CD8-positive, alpha-beta memory T cell (primary cell): Measurements from ENCODE around the gene NOC3L. TPM values are rescaled to one million over a fixed set of nuclear protein-coding genes. Genes with fewer than 3 reads are reported as not detected.

ENCODE experiments used
- CTCF ChIA-PET: fragments of 350-600 bp; sonication (Branson Sonifier 250); formaldehyde crosslinking; loops from one replicate; lab custom pipeline; 2021; ENCODE audit warnings: antibody characterized with exemption; lab: Charles Lee
- POLR2A ChIA-PET: fragments of 350-600 bp; sonication (Branson Sonifier 250); formaldehyde crosslinking; loops from one replicate; lab custom pipeline; 2021; ENCODE audit warnings: antibody characterized with exemption; lab: Charles Lee
- DNase-seq, 5 donors: peaks; one replicate each; pipeline versions ENCODE4 v3.0.0 to v3.0.0-alpha.2; 2020 to 2022; ENCODE audit warnings: mixed read lengths in 1 of 5
- H3K27ac ChIP-seq: one replicate; pipeline ENCODE4 v1.7.0; 2013; ENCODE audit warnings: low read depth, mild to moderate bottlenecking, low read length, moderate library complexity
- H3K27me3 ChIP-seq: 2 replicates; pipeline ENCODE4 v1.7.0; 2013; ENCODE audit warnings: low read length, mild to moderate bottlenecking; ENCODE audit not compliant: insufficient read depth, poor library complexity, severe bottlenecking
- H3K36me3 ChIP-seq: 2 replicates; pipeline ENCODE4 v1.7.0; 2013; ENCODE audit warnings: mild to moderate bottlenecking, low read length, moderate library complexity; ENCODE audit not compliant: insufficient read depth
- H3K4me1 ChIP-seq: 2 replicates; pipeline ENCODE4 v1.7.0; 2013; ENCODE audit warnings: mild to moderate bottlenecking, low read length, moderate library complexity; ENCODE audit not compliant: insufficient read depth
- H3K4me3 ChIP-seq: 2 replicates; pipeline ENCODE4 v1.7.0; 2013; ENCODE audit warnings: mild to moderate bottlenecking, low read length
- H3K9me3 ChIP-seq: 2 replicates; pipeline ENCODE4 v1.7.0; 2013; ENCODE audit warnings: mild to moderate bottlenecking, low read length
- H3K27ac Mint-ChIP-seq, 8 donors: one replicate each; pipeline ENCODE4 v1.8.0; 2020 to 2021; ENCODE audit warnings: mixed read lengths in 8 of 8, mild to moderate bottlenecking in 6 of 8, inconsistent platforms in 3 of 8, moderate library complexity in 3 of 8
- H3K27me3 Mint-ChIP-seq, 2 donors: one replicate each; pipeline ENCODE4 v1.8.0; 2020 to 2021; ENCODE audit warnings: mixed read lengths in 2 of 2, mild to moderate bottlenecking in 1 of 2, moderate library complexity in 1 of 2
- H3K36me3 Mint-ChIP-seq, 3 donors: one replicate each; pipeline ENCODE4 v1.8.0; 2020 to 2021; ENCODE audit warnings: mixed read lengths in 3 of 3, inconsistent platforms in 1 of 3, mild to moderate bottlenecking in 1 of 3
- H3K4me1 Mint-ChIP-seq, 3 donors: one replicate each; pipeline ENCODE4 v1.8.0; 2020 to 2021; ENCODE audit warnings: mixed read lengths in 3 of 3, inconsistent platforms in 1 of 3, mild to moderate bottlenecking in 1 of 3
- H3K4me3 Mint-ChIP-seq, 7 donors: one replicate each; pipeline ENCODE4 v1.8.0; 2020 to 2021; ENCODE audit warnings: mixed read lengths in 7 of 7, mild to moderate bottlenecking in 6 of 7, moderate library complexity in 4 of 7, inconsistent platforms in 2 of 7
- H3K9me3 Mint-ChIP-seq, 5 donors: one replicate each; pipeline ENCODE4 v1.8.0; 2020 to 2022; ENCODE audit warnings: mixed read lengths in 5 of 5, mild to moderate bottlenecking in 3 of 5, moderate library complexity in 2 of 5, inconsistent platforms in 1 of 5
- polyA plus RNA-seq: library from polyadenylated mRNA; unstranded; fragments of 300-500 nt; fragmentation: Illumina TruSeq; gene quantifications from one replicate; pipeline ENCODE4 v1.2.3, GENCODE V29; 2021
- total RNA-seq, 2 experiments: library from RNA; stranded (reverse); gene quantifications; one replicate each; pipeline ENCODE4 v1.2.3, GENCODE V29; 2021

The NOC3L gene
- total and polyA plus RNA-seq, 3 experiments from 2014 or later = 14.0 to 57.2 (median 57.2) TPM

- Histone ChIP-seq H3K36me3 (no peaks in the 10 kb centered on the region), H3K9me3 (no peaks in the 10 kb centered on the region), H3K27ac (no peak overlapping the region), H3K4me3 (no peak overlapping the region), H3K27me3 (peaks cover 5% of the 10 kb centered on the region), H3K4me1 (no peaks in the 10 kb centered on the region)
- Mint-ChIP-seq H3K9me3 (peaks cover 0 to 2% (median 0%) of the 10 kb centered on the region in 5 donors), H3K4me1 (peaks cover 1 to 8% (median 6%) of the 10 kb centered on the region in 3 donors), H3K36me3 (no peaks in the 10 kb centered on the region), H3K27me3 (peaks cover 19 to 51% of the 10 kb centered on the region in 2 donors), H3K27ac (no peak overlapping the region), H3K4me3 (no peak overlapping the region)
- DNase-seq = no peak
- POLR2A ChIA-PET = no interaction called here
- CTCF ChIA-PET = no interaction called here
These were observed 68.6 kb downstream of the NOC3L start for GRCh38 chr10:94294168-94294567.

- peaks cover 0 to 2% (median 0%) of the 10 kb centered on the region in 5 donors for H3K9me3 Mint-ChIP-seq
- no peaks in the 10 kb centered on the region for H3K36me3 ChIP-seq
- H3K36me3 Mint-ChIP-seq = no peaks in the 10 kb centered on the region
- no peaks in the 10 kb centered on the region for H3K4me1 ChIP-seq
- H3K9me3 ChIP-seq = no peaks in the 10 kb centered on the region
- H3K4me3 Mint-ChIP-seq = no peak overlapping the region
- no peaks in the 10 kb centered on the region for H3K4me1 Mint-ChIP-seq
- no peak overlapping the region for H3K4me3 ChIP-seq
- H3K27me3 ChIP-seq = peaks cover 5% of the 10 kb centered on the region
- H3K27ac ChIP-seq = no peak overlapping the region
- peaks cover 21 to 47% of the 10 kb centered on the region in 2 donors for H3K27me3 Mint-ChIP-seq
- no peak for DNase-seq
- no peak overlapping the region for H3K27ac Mint-ChIP-seq
- POLR2A ChIA-PET = no interaction called here
- CTCF ChIA-PET = no interaction called here
These were observed 69.4 kb downstream of the NOC3L start for GRCh38 chr10:94293354-94293753.

GRCh38 chr10:94292434-94293090, 70.2 kb downstream of the NOC3L start:
- no peaks in the 10 kb centered on the region for H3K36me3 ChIP-seq
- no peaks in the 10 kb centered on the region for H3K36me3 Mint-ChIP-seq
- H3K4me1 ChIP-seq = no peaks in the 10 kb centered on the region
- H3K9me3 Mint-ChIP-seq = peaks cover 0 to 2% (median 0%) of the 10 kb centered on the region in 5 donors
- H3K27me3 ChIP-seq = peaks cover under 1% of the 10 kb centered on the region
- ChIA-PET CTCF (no interaction called here), POLR2A (no interaction called here)
- H3K4me1 Mint-ChIP-seq = no peaks in the 10 kb centered on the region
- H3K27ac Mint-ChIP-seq = no peak overlapping the region
- H3K27ac ChIP-seq = no peak overlapping the region
- no peaks in the 10 kb centered on the region for H3K9me3 ChIP-seq
- DNase-seq = no peak
- H3K27me3 Mint-ChIP-seq = peaks cover 21 to 49% of the 10 kb centered on the region in 2 donors
- no peak overlapping the region for H3K4me3 ChIP-seq
- no peak overlapping the region for H3K4me3 Mint-ChIP-seq

DNA sequence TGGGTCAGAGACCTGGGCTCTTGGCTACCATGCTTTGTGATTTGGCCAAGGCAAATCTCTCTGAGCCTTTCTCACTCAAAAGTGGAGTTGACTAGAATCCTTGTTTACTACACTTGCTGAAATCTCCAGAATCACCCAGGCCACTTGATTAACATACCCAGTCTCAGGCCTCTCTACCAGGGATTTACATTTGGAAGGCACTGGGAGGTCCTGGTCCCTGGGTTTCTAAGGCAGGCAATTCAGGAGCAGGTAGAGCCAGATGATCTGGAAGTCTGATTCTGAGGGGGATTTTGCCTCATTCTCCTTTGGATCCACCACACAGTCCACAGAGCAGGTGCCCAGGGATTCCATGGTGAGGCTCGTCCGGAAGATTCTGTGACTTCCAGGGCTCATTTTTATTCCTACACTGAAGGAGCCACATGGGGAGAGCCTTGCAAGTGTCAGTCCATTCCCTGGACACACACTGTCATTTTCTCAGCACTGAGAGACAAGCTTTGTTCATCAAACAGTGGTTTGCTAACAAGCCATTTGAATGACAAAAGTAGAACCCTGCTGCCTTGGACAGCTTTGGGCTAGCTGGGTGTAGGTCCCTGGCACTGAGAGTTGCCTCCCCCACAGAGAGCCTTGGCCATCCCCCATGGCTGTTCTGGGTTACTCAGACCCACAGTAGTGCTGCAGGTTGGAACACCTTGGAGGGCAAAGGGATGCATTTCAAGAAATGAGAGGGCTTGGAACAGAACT, 74.2 kb downstream of the NOC3L start:
- CTCF ChIA-PET = no interaction called here
- Histone ChIP-seq H3K27ac (no peak overlapping the region), H3K4me3 (no peak overlapping the region), H3K4me1 (no peaks in the 10 kb centered on the region), H3K9me3 (no peaks in the 10 kb centered on the region), H3K27me3 (no peaks in the 10 kb centered on the region), H3K36me3 (no peaks in the 10 kb centered on the region)
- Mint-ChIP-seq H3K4me3 (no peak overlapping the region), H3K36me3 (no peaks in the 10 kb centered on the region), H3K9me3 (no peaks in the 10 kb centered on the region), H3K27me3 (peaks cover 10 to 46% of the 10 kb centered on the region in 2 donors), H3K27ac (no peak overlapping the region), H3K4me1 (no peaks in the 10 kb centered on the region)
- DNase-seq = no peak
- POLR2A ChIA-PET = no interaction called here

GRCh38 chr10:94287336-94287735, 75.4 kb downstream of the NOC3L start:
- ChIA-PET POLR2A (no interaction called here), CTCF (interaction anchor here (0.7 to 0.8 kb wide), 2 partner anchors 12 to 125 kb away, joined by 3 read pairs; no protein-coding TSS in a partner anchor)
- Mint-ChIP-seq H3K4me1 (no peaks in the 10 kb centered on the region), H3K27ac (peak overlapping the region in 1 of 8 donors; percentile 68), H3K36me3 (no peaks in the 10 kb centered on the region), H3K9me3 (no peaks in the 10 kb centered on the region), H3K27me3 (peaks cover 2 to 37% of the 10 kb centered on the region in 2 donors), H3K4me3 (no peak overlapping the region)
- Histone ChIP-seq H3K4me3 (no peak overlapping the region), H3K4me1 (no peaks in the 10 kb centered on the region), H3K27me3 (no peaks in the 10 kb centered on the region), H3K9me3 (no peaks in the 10 kb centered on the region), H3K36me3 (no peaks in the 10 kb centered on the region), H3K27ac (no peak overlapping the region)
- DNase-seq = no peak

GRCh38 chr10:94286901-94287300, 75.8 kb downstream of the NOC3L start:
- no peaks in the 10 kb centered on the region for H3K4me1 ChIP-seq
- ChIA-PET CTCF (interaction anchor here (0.7 kb wide), 1 partner anchor 125 kb away, joined by 3 read pairs; no protein-coding TSS in a partner anchor), POLR2A (no interaction called here)
- H3K36me3 Mint-ChIP-seq = no peaks in the 10 kb centered on the region
- no peak for DNase-seq
- H3K4me3 Mint-ChIP-seq = no peak overlapping the region
- no peaks in the 10 kb centered on the region for H3K9me3 ChIP-seq
- H3K4me3 ChIP-seq = no peak overlapping the region
- no peaks in the 10 kb centered on the region for H3K9me3 Mint-ChIP-seq
- H3K27me3 Mint-ChIP-seq = peaks cover 2 to 36% of the 10 kb centered on the region in 2 donors
- no peaks in the 10 kb centered on the region for H3K36me3 ChIP-seq
- no peaks in the 10 kb centered on the region for H3K4me1 Mint-ChIP-seq
- no peaks in the 10 kb centered on the region for H3K27me3 ChIP-seq
- H3K27ac ChIP-seq = no peak overlapping the region
- no peak overlapping the region for H3K27ac Mint-ChIP-seq

- Mint-ChIP-seq H3K9me3 (no peaks in the 10 kb centered on the region), H3K27ac (no peak overlapping the region), H3K36me3 (no peaks in the 10 kb centered on the region), H3K27me3 (peaks cover 4 to 28% of the 10 kb centered on the region in 2 donors), H3K4me1 (peaks cover under 1 to 2% (median 1%) of the 10 kb centered on the region in 3 donors), H3K4me3 (no peak overlapping the region)
- no peaks in the 10 kb centered on the region for H3K36me3 ChIP-seq
- H3K4me1 ChIP-seq = no peaks in the 10 kb centered on the region
- POLR2A ChIA-PET = no interaction called here
- no peaks in the 10 kb centered on the region for H3K9me3 ChIP-seq
- H3K27ac ChIP-seq = no peak overlapping the region
- no peak overlapping the region for H3K4me3 ChIP-seq
- CTCF ChIA-PET = no interaction called here
- no peak for DNase-seq
- no peaks in the 10 kb centered on the region for H3K27me3 ChIP-seq
These were observed 77.5 kb downstream of the NOC3L start for GRCh38 chr10:94285271-94285670.
